BLaER1 (cell line): ENCODE measurements around the gene GPAT2.
"Not testable (repeated sequence)": the region's sequence is repeated elsewhere in the genome, so short reads cannot be mapped to it uniquely, and the experiment has no call there.

Source experiments
- H3K27ac ChIP-seq: shearing (Covaris generic); formaldehyde crosslinking; 2 replicates; pipeline ENCODE4 v1.8.1; 2022
- H3K27me3 ChIP-seq: shearing (Covaris generic); formaldehyde crosslinking; 2 replicates; pipeline ENCODE4 v1.8.1; 2022
- H3K36me3 ChIP-seq: shearing (Covaris generic); formaldehyde crosslinking; 2 replicates; pipeline ENCODE4 v1.8.1; 2022
- H3K4me1 ChIP-seq: shearing (Covaris generic); formaldehyde crosslinking; 2 replicates; pipeline ENCODE4 v1.8.1; 2022
- H3K4me2 ChIP-seq: shearing (Covaris generic); formaldehyde crosslinking; 2 replicates; pipeline ENCODE4 v1.8.1; 2022
- H3K4me3 ChIP-seq: shearing (Covaris generic); formaldehyde crosslinking; 2 replicates; pipeline ENCODE4 v1.8.1; 2022
- H3K9ac ChIP-seq: shearing (Covaris generic); formaldehyde crosslinking; 2 replicates; pipeline ENCODE4 v1.8.1; 2022
- H3K9me3 ChIP-seq: shearing (Covaris generic); formaldehyde crosslinking; 2 replicates; pipeline ENCODE4 v1.8.1; 2022
- H4K20me1 ChIP-seq: shearing (Covaris generic); formaldehyde crosslinking; 2 replicates; pipeline ENCODE4 v1.8.1; 2022

Gene GPAT2

DNA sequence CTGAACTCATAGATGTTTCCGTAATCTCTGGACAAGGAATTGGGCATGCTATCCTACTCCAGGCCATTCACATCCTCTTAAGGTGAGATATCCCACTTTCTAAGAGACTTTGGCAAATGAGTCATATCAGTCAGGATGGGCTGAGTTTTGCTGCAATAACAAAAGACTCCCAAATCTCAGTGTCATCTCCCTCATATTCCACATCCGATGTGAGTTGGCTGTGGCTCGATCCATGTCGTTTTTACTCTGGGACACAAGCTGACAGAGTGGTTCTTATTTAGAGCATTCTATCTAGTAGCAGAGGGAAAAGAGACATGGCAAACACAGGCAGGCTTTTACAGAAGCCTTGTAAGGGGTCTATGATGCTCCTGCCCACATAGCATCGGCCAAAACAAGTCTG lies 28.5 kb downstream of the GPAT2 start:
- H3K9ac ChIP-seq, H3K27ac ChIP-seq, H3K9me3 ChIP-seq, H4K20me1 ChIP-seq, H3K4me2 ChIP-seq, H3K4me3 ChIP-seq, H3K36me3 ChIP-seq, H3K27me3 ChIP-seq: not testable (repeated sequence)
- H3K4me1 ChIP-seq: peaks cover 10% of the 10 kb centered on the region

DNA sequence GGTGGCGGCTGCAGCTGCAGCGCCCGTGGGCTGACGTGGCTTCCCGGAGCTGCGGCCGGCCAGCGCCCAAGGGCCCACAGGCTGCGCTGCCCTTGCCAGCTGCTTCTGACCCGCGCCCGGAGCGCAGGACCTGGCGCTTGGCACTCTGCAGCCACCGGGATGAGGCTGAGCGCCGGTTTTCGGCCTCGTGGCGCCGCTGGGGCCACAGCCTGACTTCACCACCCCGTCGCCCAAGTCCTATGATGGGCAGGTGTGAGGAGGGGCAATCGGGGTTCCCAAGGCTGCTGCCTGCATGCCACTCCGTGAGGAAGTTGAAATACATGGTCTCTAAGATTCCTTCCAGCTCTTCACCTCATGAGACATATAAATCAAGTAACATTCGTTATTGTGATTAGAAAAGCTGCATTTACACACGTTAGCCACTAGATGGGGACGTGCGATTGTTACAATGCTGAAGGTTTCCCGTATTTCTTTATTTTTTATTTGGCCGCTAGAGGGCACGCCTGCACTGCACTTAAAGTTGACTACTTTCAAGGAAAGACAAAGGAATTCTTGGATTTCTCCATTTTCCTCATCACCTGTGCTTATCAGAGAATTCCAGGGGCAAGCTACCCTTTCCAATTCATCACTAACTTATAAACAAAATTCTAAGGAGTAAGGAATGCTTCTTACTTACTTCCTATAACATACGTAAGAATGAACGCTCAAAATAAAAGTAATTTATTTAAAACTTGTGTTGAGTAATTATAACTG lies 42.0 kb downstream of the GPAT2 start:
- H3K4me2 ChIP-seq: peak overlapping the region; percentile 92
- H3K27me3 ChIP-seq, H3K9me3 ChIP-seq, H3K4me1 ChIP-seq, H3K36me3 ChIP-seq, H4K20me1 ChIP-seq: not testable (repeated sequence)
- peak overlapping the region; percentile 80 for H3K9ac ChIP-seq
- H3K27ac ChIP-seq: peak overlapping the region; percentile 78
- peak overlapping the region; percentile 73 for H3K4me3 ChIP-seq

DNA sequence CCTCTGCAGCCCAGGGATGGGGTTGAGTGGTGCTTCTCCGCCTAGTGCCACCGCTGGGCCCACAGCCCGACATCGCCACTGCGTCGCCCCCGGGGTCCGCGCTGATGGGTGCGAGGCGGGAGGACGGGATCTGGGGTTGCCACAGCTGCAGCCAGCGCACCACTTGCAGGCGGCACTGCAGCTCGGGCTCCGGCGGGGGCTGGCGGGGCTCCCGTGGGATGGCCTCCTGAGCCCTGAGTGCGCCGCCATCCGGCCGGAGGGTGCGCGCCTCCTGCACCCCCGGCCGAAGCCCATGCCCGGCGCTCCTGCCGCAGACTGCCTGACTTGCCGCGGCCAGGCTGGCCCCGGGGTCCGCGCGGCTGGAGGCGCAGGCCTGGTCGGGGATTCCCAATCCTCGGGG lies 42.6 kb downstream of the GPAT2 start:
- H3K27me3 ChIP-seq, H3K9me3 ChIP-seq, H3K36me3 ChIP-seq, H3K4me1 ChIP-seq, H4K20me1 ChIP-seq: not testable (repeated sequence)
- Histone ChIP-seq H3K4me3 (peak overlapping the region; percentile 73), H3K4me2 (peak overlapping the region; percentile 92), H3K27ac (peak overlapping the region; percentile 78), H3K9ac (peak overlapping the region; percentile 80)

DNA sequence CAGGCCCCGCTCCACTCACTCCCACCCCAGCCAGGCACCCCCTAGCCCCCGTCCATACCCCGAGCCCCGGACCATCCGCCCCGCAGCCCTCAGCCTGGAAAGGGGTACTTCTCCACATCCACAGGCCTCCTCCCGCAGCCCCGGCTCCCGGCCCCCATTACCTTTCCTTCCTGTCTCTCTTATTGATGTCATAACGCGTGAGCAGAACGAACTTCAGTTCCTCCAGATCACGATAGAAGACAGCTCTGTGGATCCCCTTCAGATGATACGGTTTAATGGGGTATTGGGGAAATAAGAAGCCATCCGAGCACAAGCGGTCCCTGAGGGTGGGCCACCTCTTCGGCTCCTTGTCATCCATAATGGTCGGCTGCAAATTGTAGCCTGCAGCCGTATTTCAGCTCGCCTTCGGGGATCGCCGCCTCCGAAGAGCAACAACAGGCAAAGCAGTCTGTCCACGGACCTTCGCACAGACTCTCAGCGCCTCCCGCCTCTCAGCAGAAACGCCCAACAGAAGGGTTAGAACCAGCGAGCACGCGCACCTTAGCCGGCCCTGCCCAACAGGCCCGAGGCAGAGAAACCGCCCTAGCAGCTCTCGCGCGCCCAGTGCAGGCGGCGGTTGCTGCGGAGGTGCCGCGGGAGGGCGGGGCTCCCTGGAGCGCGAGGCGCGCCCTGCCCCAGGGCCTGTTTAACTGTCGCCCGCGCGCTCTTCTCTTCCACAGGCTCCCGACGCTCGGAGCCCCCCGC lies 43.2 kb downstream of the GPAT2 start, which contains the start of gene ANKRD36C:
ANKRD36C (minus strand) TSS at position 474 of the 744 bp plus-strand sequence; CDS start at position 358, 116 bp downstream.
- H3K36me3 ChIP-seq, H3K9me3 ChIP-seq, H3K4me1 ChIP-seq, H3K27me3 ChIP-seq, H4K20me1 ChIP-seq: not testable (repeated sequence)
- peak within 1 kb of the TSS; percentile 73 for H3K4me3 ChIP-seq
- peak within 1 kb of the TSS; percentile 78 for H3K27ac ChIP-seq
- H3K9ac ChIP-seq: peak within 1 kb of the TSS; percentile 80
- peak within 1 kb of the TSS; percentile 92 for H3K4me2 ChIP-seq

DNA sequence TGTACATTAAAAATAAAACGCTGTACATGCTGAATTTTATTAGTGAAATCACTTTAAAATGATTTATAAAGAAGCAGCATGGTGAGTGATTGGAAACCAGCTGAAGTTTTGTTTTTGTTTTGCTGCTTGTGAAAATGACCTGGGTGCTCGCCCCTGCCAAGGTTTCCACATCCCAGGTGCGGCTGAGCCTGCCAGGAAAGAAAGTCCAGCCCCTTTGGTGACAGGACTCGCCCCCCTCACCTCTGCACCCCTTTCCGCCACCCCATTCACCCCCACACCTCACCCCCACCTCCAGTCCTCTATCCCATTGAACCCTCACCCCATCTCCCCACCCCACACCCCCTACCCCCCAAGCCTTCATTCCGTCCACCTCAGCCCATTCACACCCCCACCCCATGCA lies 43.8 kb downstream of the GPAT2 start:
- H4K20me1 ChIP-seq, H3K27ac ChIP-seq, H3K36me3 ChIP-seq, H3K27me3 ChIP-seq, H3K9me3 ChIP-seq, H3K4me1 ChIP-seq: not testable (repeated sequence)
- Histone ChIP-seq H3K4me2 (peak overlapping the region; percentile 56), H3K4me3 (peak overlapping the region; percentile 60), H3K9ac (0 out of 2 replicates have a peak overlapping the region, but pooled peaks have one; percentile 57)
